Measurements from ENCODE around the gene DCAF15.
"Not testable (repeated sequence)": the region's sequence is repeated elsewhere in the genome, so short reads cannot be mapped to it uniquely, and the experiment has no call there.

DCAF15 gene

DNA sequence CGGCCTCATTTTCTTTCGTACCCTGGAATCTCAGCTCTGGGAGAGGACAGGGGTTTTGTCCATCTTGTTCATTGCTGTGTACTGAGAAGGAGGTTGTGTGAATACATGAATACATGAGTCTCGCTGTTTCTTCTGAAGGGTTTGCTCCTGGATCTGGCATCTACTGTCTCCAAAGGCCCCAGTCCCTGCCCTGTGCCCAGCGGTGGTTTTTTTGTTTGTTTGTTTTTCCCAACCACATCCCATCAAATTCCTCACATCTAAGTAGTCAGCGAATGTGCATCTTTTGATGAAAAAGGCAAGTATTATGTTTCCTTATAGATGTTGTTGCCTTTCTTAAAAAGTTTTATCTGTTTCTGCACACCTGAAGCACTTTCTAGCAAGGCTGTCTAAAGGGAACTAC is 12.5 kb downstream of the DCAF15 start:
- Histone ChIP-seq H3K9me3 (no peaks in the 10 kb centered on the region), H3K27ac (no peak overlapping the region), H3K9ac (no peak overlapping the region), H3K27me3 (no peaks in the 10 kb centered on the region), H3K4me1 (no peaks in the 10 kb centered on the region), H3K36me3 (peaks cover 96% of the 10 kb centered on the region), H3K4me2 (no peak overlapping the region), H4K20me1 (no peaks in the 10 kb centered on the region), H3K4me3 (no peak overlapping the region)
- no peak for TF ChIP-seq Cebpa-rat (IDR thresholded peaks at IDR 0.05)

GRCh38 chr19:13965377-13965896 is 13.1 kb downstream of the DCAF15 start:
- H3K4me3 ChIP-seq = no peak overlapping the region
- peaks cover 96% of the 10 kb centered on the region for H3K36me3 ChIP-seq
- no peaks in the 10 kb centered on the region for H4K20me1 ChIP-seq
- no peaks in the 10 kb centered on the region for H3K27me3 ChIP-seq
- no peak overlapping the region for H3K4me2 ChIP-seq
- no peaks in the 10 kb centered on the region for H3K4me1 ChIP-seq
- H3K27ac ChIP-seq = no peak overlapping the region
- no peaks in the 10 kb centered on the region for H3K9me3 ChIP-seq
- TF ChIP-seq Cebpa-rat (IDR thresholded peaks at IDR 0.05) = no peak
- H3K9ac ChIP-seq = no peak overlapping the region

DNA sequence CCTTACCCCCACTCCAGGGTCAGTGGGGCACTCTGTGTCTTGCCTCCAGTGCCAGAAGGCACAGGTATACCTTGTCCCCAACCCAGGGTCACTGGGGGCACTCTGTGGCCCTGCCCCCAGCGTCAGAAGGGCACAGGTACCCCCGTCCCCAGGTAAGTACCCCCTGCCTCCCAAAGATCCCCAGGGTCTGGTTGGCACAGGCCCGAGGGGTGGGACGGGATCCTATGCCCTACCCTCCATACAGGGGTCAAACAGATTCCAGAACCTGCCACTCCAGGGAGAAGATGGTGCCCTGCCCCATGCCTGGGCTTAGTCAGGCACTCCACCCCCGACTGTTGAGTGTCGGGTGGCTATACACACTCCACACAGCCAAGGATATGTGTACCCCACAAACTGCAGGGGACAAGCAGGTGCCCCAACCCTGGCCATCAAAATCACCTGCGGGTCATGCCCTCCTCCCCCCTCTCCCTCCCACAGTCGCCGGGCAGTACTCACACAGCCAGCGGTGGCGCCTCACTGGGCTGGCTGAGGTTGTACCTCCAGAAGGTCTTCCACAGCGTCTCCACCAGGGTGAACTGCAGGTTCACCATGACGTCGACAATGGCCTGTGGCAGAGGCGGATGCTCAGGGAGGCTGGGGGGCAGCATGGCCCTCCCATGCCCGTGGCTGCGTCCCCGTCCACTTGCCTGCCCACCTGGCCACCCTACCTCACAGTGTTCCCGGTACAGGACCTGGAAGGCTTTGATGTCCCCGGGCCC is 13.8 kb downstream of the DCAF15 start:
- Histone ChIP-seq H3K4me2 (no peak overlapping the region), H3K9ac (no peak overlapping the region), H4K20me1 (no peaks in the 10 kb centered on the region), H3K27me3 (no peaks in the 10 kb centered on the region), H3K4me3 (no peak overlapping the region), H3K9me3 (no peaks in the 10 kb centered on the region), H3K36me3 (peaks cover 96% of the 10 kb centered on the region), H3K27ac (no peak overlapping the region), H3K4me1 (no peaks in the 10 kb centered on the region)
- no peak for TF ChIP-seq Cebpa-rat (IDR thresholded peaks at IDR 0.05)

GRCh38 chr19:13966684-13967128 is 14.4 kb downstream of the DCAF15 start:
- no peaks in the 10 kb centered on the region for H4K20me1 ChIP-seq
- no peak overlapping the region for H3K4me2 ChIP-seq
- no peaks in the 10 kb centered on the region for H3K27me3 ChIP-seq
- H3K4me1 ChIP-seq = no peaks in the 10 kb centered on the region
- H3K27ac ChIP-seq = no peak overlapping the region
- no peak overlapping the region for H3K4me3 ChIP-seq
- no peak for TF ChIP-seq Cebpa-rat (IDR thresholded peaks at IDR 0.05)
- H3K9ac ChIP-seq = no peak overlapping the region
- H3K36me3 ChIP-seq = peaks cover 95% of the 10 kb centered on the region
- H3K9me3 ChIP-seq = no peaks in the 10 kb centered on the region

DNA sequence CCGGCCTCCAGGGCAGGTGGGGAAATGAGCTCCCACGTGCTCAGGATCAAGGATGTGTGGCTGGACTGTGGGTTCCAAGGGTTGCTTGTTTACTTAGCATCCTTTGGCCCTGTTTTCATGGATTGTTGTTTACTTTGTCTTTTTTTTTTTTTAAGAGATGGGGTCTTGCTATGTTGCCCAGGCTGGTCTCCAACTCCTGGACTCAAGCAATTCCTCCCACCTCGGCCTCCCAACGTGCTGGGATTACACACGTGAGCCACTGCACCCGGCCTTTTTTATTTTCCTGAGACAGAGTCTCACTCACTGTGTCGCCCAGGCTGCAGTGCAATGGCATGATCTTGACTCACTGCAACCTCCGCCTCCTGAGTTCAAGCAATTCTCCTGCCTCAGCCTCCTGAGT is 14.9 kb downstream of the DCAF15 start:
- H3K27me3 ChIP-seq, H4K20me1 ChIP-seq, H3K9ac ChIP-seq, H3K4me1 ChIP-seq, H3K4me3 ChIP-seq, H3K4me2 ChIP-seq, H3K9me3 ChIP-seq, H3K27ac ChIP-seq: not testable (repeated sequence)
- H3K36me3 ChIP-seq = peaks cover 95% of the 10 kb centered on the region

- no peak for TF ChIP-seq Cebpa-rat (IDR thresholded peaks at IDR 0.05)
- no peak overlapping the region for H3K4me2 ChIP-seq
- H3K36me3 ChIP-seq = peaks cover 97% of the 10 kb centered on the region
- H3K9me3 ChIP-seq = no peaks in the 10 kb centered on the region
- no peak overlapping the region for H3K27ac ChIP-seq
- no peak overlapping the region for H3K4me3 ChIP-seq
- H3K9ac ChIP-seq = no peak overlapping the region
- H4K20me1 ChIP-seq = no peaks in the 10 kb centered on the region
- H3K4me1 ChIP-seq = no peaks in the 10 kb centered on the region
- H3K27me3 ChIP-seq = no peaks in the 10 kb centered on the region
These were observed 16.1 kb downstream of the DCAF15 start for GRCh38 chr19:13968383-13968935.

- Histone ChIP-seq H3K27me3 (no peaks in the 10 kb centered on the region), H3K27ac (no peak overlapping the region), H3K4me2 (no peak overlapping the region), H3K36me3 (peaks cover 98% of the 10 kb centered on the region), H3K9me3 (no peaks in the 10 kb centered on the region), H3K4me3 (no peak overlapping the region), H3K9ac (no peak overlapping the region), H3K4me1 (no peaks in the 10 kb centered on the region), H4K20me1 (no peaks in the 10 kb centered on the region)
- no peak for TF ChIP-seq Cebpa-rat (IDR thresholded peaks at IDR 0.05)
These were observed 16.7 kb downstream of the DCAF15 start for GRCh38 chr19:13968999-13969398.

DNA sequence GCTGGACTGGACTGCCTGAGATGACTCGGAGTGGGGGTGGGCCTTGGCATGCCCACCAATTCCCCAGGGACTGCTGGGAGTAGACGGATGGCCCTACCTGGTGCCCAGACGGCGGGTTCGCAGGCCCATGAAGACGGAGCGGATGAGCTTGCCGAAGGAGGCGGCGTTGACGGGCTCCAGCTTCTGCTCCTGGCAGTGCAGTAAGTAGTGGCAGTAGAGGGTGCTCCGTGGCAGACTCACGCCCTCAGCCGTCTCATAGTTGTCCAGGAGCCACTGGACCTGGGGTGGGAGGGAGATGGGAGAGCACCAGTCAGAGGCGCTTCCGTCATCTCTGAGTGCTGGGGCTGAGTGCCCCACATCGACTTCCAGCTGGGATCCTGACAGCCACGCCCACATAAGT is 17.6 kb downstream of the DCAF15 start:
- Histone ChIP-seq H3K9me3 (no peaks in the 10 kb centered on the region), H3K27me3 (no peaks in the 10 kb centered on the region), H3K4me1 (no peaks in the 10 kb centered on the region), H3K4me2 (no peak overlapping the region), H3K36me3 (peaks cover 93% of the 10 kb centered on the region), H3K4me3 (no peak overlapping the region), H4K20me1 (no peaks in the 10 kb centered on the region), H3K9ac (no peak overlapping the region), H3K27ac (no peak overlapping the region)
- no peak for TF ChIP-seq Cebpa-rat (IDR thresholded peaks at IDR 0.05)

DNA sequence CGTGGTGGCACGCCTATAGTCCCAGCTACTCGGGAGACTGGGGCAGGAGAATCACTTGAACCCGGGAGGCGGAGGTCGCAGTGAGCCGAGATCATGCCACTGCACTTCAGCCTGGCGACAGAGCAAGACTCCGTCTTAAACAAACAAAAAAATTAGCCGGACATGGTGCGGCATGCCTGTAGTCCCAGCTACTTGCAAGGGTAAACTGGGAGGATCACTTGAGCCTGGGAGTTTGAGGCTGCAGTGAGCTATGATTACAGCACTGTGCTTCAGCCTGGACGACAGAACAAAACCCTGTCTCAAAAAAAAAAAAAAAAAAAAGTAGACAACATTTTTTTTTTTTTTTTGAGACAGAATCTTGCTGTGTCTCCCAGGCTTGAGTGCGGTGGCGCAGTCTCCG is 19.6 kb downstream of the DCAF15 start:
- not testable (repeated sequence) for H3K4me3 ChIP-seq, H3K9me3 ChIP-seq, H4K20me1 ChIP-seq, H3K4me2 ChIP-seq, H3K9ac ChIP-seq, H3K27ac ChIP-seq, H3K27me3 ChIP-seq, H3K4me1 ChIP-seq
- H3K36me3 ChIP-seq = peaks cover 90% of the 10 kb centered on the region

GRCh38 chr19:13972368-13973155 is 20.3 kb downstream of the DCAF15 start:
- no peak overlapping the region for H3K4me3 ChIP-seq
- H3K36me3 ChIP-seq = peaks cover 87% of the 10 kb centered on the region
- H3K4me2 ChIP-seq = no peak overlapping the region
- no peak overlapping the region for H3K9ac ChIP-seq
- TF ChIP-seq Cebpa-rat (IDR thresholded peaks at IDR 0.05) = no peak
- H3K4me1 ChIP-seq = no peaks in the 10 kb centered on the region
- H3K9me3 ChIP-seq = no peaks in the 10 kb centered on the region
- no peaks in the 10 kb centered on the region for H3K27me3 ChIP-seq
- H4K20me1 ChIP-seq = no peaks in the 10 kb centered on the region
- H3K27ac ChIP-seq = no peak overlapping the region

All from BLaER1 (cell line).